ENCODE data around the gene IRX5. TPM values are rescaled to one million over a fixed set of nuclear protein-coding genes. Genes with fewer than 3 reads are reported as not detected.

The IRX5 gene
- total RNA-seq = not detected
- polyA plus RNA-seq = not detected

- 2% methylated on average over 71 of the region's 71 CpGs for WGBS
- no peak within 1 kb of the TSS for H3K9ac ChIP-seq (ENCODE audit: low read depth in 1 of 2, low read length in 2 of 2)
- peak; percentile 53 for DNase-seq (ENCODE audit: low spot score)
- TF ChIP-seq SP1 (IDR thresholded peaks at IDR 0.05) = no peak
- no peak for TF ChIP-seq TAF1 (conservative IDR thresholded peaks at IDR 0.05)
- TF ChIP-seq YY1 (IDR thresholded peaks at IDR 0.05) = no peak
- TF ChIP-seq MAX (IDR thresholded peaks at IDR 0.05) = no peak
- TF ChIP-seq FOXA1 (IDR thresholded peaks at IDR 0.05) = no peak
- no peak for TF ChIP-seq CTCF (IDR thresholded peaks at IDR 0.05; ENCODE audit: low read depth, low read length, missing input control)
- TF ChIP-seq EGR1 (IDR thresholded peaks at IDR 0.05; ENCODE audit: low read depth in 2 of 2) = no peak
- no peak for TF ChIP-seq NR2F2 (IDR thresholded peaks at IDR 0.05)
- TF ChIP-seq HNF4G (IDR thresholded peaks at IDR 0.05) = no peak
- TF ChIP-seq GABPA (IDR thresholded peaks at IDR 0.05 in 1 of 2, conservative IDR thresholded peaks at IDR 0.05 in 1 of 2) = no peak
- H3K9me3 ChIP-seq (ENCODE audit: control insufficient read depth in 4 of 4, low read length in 3 of 4) = peaks cover 0 to 4% (median 0%) of the 10 kb centered on the region in 4 donors
- H3K27ac ChIP-seq (ENCODE audit: low read depth in 1 of 2, low read length in 2 of 2) = no peak within 1 kb of the TSS
- H3K36me3 ChIP-seq (ENCODE audit: control insufficient read depth in 4 of 4, insufficient read depth in 3 of 4, low read depth in 1 of 4, low read length in 3 of 4) = no peaks in the 10 kb centered on the region
- peak within 1 kb of the TSS; percentile 36 to 77 (median 49) for H3K4me3 ChIP-seq (ENCODE audit: low read depth in 1 of 3, low read length in 3 of 3)
- peaks cover 0 to 29% (median 14%) of the 10 kb centered on the region in 4 donors for H3K27me3 ChIP-seq (ENCODE audit: control insufficient read depth in 4 of 4, insufficient read depth in 4 of 4, low read length in 3 of 4)
- H3K4me1 ChIP-seq (ENCODE audit: control insufficient read depth in 4 of 4, insufficient read depth in 4 of 4, low read length in 3 of 4) = peaks cover 12 to 36% (median 26%) of the 10 kb centered on the region in 4 donors
Measured at GRCh38 chr16:54930005-54930868, at the start of gene IRX5. Gene IRX5 (plus strand): TSS chr16:54930865. CDS start chr16:54931199, 334 bp downstream.

GRCh38 chr16:54882556-54882955 lies 48.1 kb upstream of the IRX5 start:
- Histone ChIP-seq H3K9ac (ENCODE audit: low read depth in 1 of 2, low read length in 2 of 2) (no peak overlapping the region), H3K4me3 (ENCODE audit: low read depth in 1 of 3, low read length in 3 of 3) (no peak overlapping the region), H3K4me1 (ENCODE audit: control insufficient read depth in 4 of 4, insufficient read depth in 4 of 4, low read length in 3 of 4) (no peaks in the 10 kb centered on the region), H3K36me3 (ENCODE audit: control insufficient read depth in 4 of 4, insufficient read depth in 3 of 4, low read depth in 1 of 4, low read length in 3 of 4) (no peaks in the 10 kb centered on the region), H3K9me3 (ENCODE audit: control insufficient read depth in 4 of 4, low read length in 3 of 4) (peaks cover 3 to 19% (median 3%) of the 10 kb centered on the region in 4 donors), H3K27ac (ENCODE audit: low read depth in 1 of 2, low read length in 2 of 2) (no peak overlapping the region), H3K27me3 (ENCODE audit: control insufficient read depth in 4 of 4, insufficient read depth in 4 of 4, low read length in 3 of 4) (peaks cover 0 to 4% (median 0%) of the 10 kb centered on the region in 4 donors)
- DNase-seq (ENCODE audit: low spot score) = no peak
- 56% methylated on average over 2 of the region's 2 CpGs for WGBS
- no peak for TF ChIP-seq MAX (IDR thresholded peaks at IDR 0.05)
- no peak for TF ChIP-seq JUND (IDR thresholded peaks at IDR 0.05)
- TF ChIP-seq REST (IDR thresholded peaks at IDR 0.05) = no peak
- TF ChIP-seq CTCF (IDR thresholded peaks at IDR 0.05; ENCODE audit: low read depth, low read length, missing input control) = no peak
- TF ChIP-seq HNF4A (conservative IDR thresholded peaks at IDR 0.05) = no peak
- TF ChIP-seq SP1 (IDR thresholded peaks at IDR 0.05) = no peak
- no peak for TF ChIP-seq ATF3 (IDR thresholded peaks at IDR 0.05)
- no peak for TF ChIP-seq ZBTB33 (IDR thresholded peaks at IDR 0.05)
- TF ChIP-seq HNF4G (IDR thresholded peaks at IDR 0.05) = no peak
- no peak for TF ChIP-seq GABPA (IDR thresholded peaks at IDR 0.05 in 1 of 2, conservative IDR thresholded peaks at IDR 0.05 in 1 of 2)
- no peak for TF ChIP-seq RAD21 (IDR thresholded peaks at IDR 0.05)
- no peak for TF ChIP-seq YY1 (IDR thresholded peaks at IDR 0.05)
- no peak for TF ChIP-seq FOXA1 (IDR thresholded peaks at IDR 0.05)
- no peak for TF ChIP-seq TAF1 (conservative IDR thresholded peaks at IDR 0.05)
- no peak for TF ChIP-seq FOXA2 (IDR thresholded peaks at IDR 0.05)
- TF ChIP-seq NR2F2 (IDR thresholded peaks at IDR 0.05) = no peak
- no peak for TF ChIP-seq RXRA (IDR thresholded peaks at IDR 0.05)

Measured in liver (tissue), 9 donors.